ENCODE data around the gene PMFBP1. TPM values are rescaled to one million over a fixed set of nuclear protein-coding genes. Genes with fewer than 3 reads are reported as not detected.
"Not testable (repeated sequence)": the region's sequence is repeated elsewhere in the genome, so short reads cannot be mapped to it uniquely, and the experiment has no call there.

PMFBP1 gene
- total RNA-seq, 1 donor from 2014 or later, result 1.1 TPM

- intact Hi-C loops (cut with micrococcal nuclease), result no loop called here
Measured at GRCh38 chr16:72108353-72109102, 63.4 kb downstream of the PMFBP1 start.

- intact Hi-C loops (cut with micrococcal nuclease), result no loop called here
Measured at GRCh38 chr16:72107371-72107770, 64.6 kb downstream of the PMFBP1 start.

GRCh38 chr16:72105978-72106377 lies 66.0 kb downstream of the PMFBP1 start:
- intact Hi-C loops (cut with micrococcal nuclease), result no loop called here

- intact Hi-C loops (cut with micrococcal nuclease), result no loop called here
Measured at GRCh38 chr16:72104905-72105304, 67.0 kb downstream of the PMFBP1 start.

- intact Hi-C loops (cut with micrococcal nuclease), result no loop called here
Measured at GRCh38 chr16:72101195-72101594, 70.8 kb downstream of the PMFBP1 start.

GRCh38 chr16:72099377-72099818 lies 72.6 kb downstream of the PMFBP1 start:
- intact Hi-C loops (cut with micrococcal nuclease), result loop anchor here (1.0 kb wide), 1 partner anchor 33 kb away; no protein-coding TSS in a partner anchor

GRCh38 chr16:72098936-72099335 lies 73.0 kb downstream of the PMFBP1 start:
- intact Hi-C loops (cut with micrococcal nuclease), result loop anchor here (1.0 kb wide), 1 partner anchor 33 kb away; no protein-coding TSS in a partner anchor

GRCh38 chr16:72094266-72094610 lies 77.7 kb downstream of the PMFBP1 start:
- intact Hi-C loops (cut with micrococcal nuclease), result loop anchor here (5.0 kb wide), 3 partner anchors 212 to 807 kb away; partner anchors contain the start of genes CMTR2, ZNF23 and ZNF821

GRCh38 chr16:72093448-72094265 lies 78.3 kb downstream of the PMFBP1 start, which contains the start of the genes DHX38 and TXNL4B:
Gene DHX38, plus strand, starts transcription at chr16:72093847. Its CDS starts 2,311 bp downstream, at chr16:72096158.
Gene TXNL4B, minus strand, starts transcription at chr16:72093620. Its CDS starts 2,871 bp downstream, at chr16:72090749.
- intact Hi-C loops (cut with micrococcal nuclease), result loop anchor here (1.0 to 5.0 kb wide), 9 partner anchors 85 to 806 kb away; partner anchors contain the start of genes ATXN1L, CMTR2, DHODH and IST1

GRCh38 chr16:72092832-72093447 lies 79.0 kb downstream of the PMFBP1 start:
- intact Hi-C loops (cut with micrococcal nuclease), result loop anchor here (1.0 to 5.0 kb wide), 9 partner anchors 85 to 806 kb away; partner anchors contain the start of genes ATXN1L, CMTR2, DHODH and IST1

GRCh38 chr16:72091217-72091616 lies 80.7 kb downstream of the PMFBP1 start:
- intact Hi-C loops (cut with micrococcal nuclease), result loop anchor here (5.0 kb wide), 3 partner anchors 209 to 804 kb away; partner anchors contain the start of genes CMTR2, ZNF23 and ZNF821

- intact Hi-C loops (cut with micrococcal nuclease), result no loop called here
Measured at GRCh38 chr16:72085002-72085401, 87.0 kb downstream of the PMFBP1 start.

GRCh38 chr16:72084445-72084844 lies 87.5 kb downstream of the PMFBP1 start:
- intact Hi-C loops (cut with micrococcal nuclease), result no loop called here

- intact Hi-C loops (cut with micrococcal nuclease), result no loop called here
Measured at GRCh38 chr16:72083778-72084404, 88.1 kb downstream of the PMFBP1 start.

- intact Hi-C loops (cut with micrococcal nuclease), result not testable (repeated sequence)
Measured at GRCh38 chr16:72076991-72077706, 94.8 kb downstream of the PMFBP1 start.

- intact Hi-C loops (cut with micrococcal nuclease), result not testable (repeated sequence)
Measured at GRCh38 chr16:72075067-72075466, 96.9 kb downstream of the PMFBP1 start.

GRCh38 chr16:72073560-72074230 lies 98.3 kb downstream of the PMFBP1 start:
- intact Hi-C loops (cut with micrococcal nuclease), result no loop called here

GRCh38 chr16:72072514-72073342 lies 99.2 kb downstream of the PMFBP1 start:
- intact Hi-C loops (cut with micrococcal nuclease), result no loop called here
